SJCRH30 (cell line): ENCODE measurements around the gene ZNF557. TPM values are rescaled to one million over a fixed set of nuclear protein-coding genes. Genes with fewer than 3 reads are reported as not detected.
A peak's percentile ranks its signal among the peaks of the same experiment; 100 is the strongest.

ENCODE experiments used
- DNase-seq, 2 experiments: peaks; one replicate each; pipeline ENCODE4 v3.0.0-alpha.2; 2015 to 2020
- H3K27ac ChIP-seq: fragments of 250-450 bp; sonication (Bioruptor Pico); 2 replicates; pipeline ENCODE4 v1.5.1; 2020; ENCODE audit warnings: mild to moderate bottlenecking, moderate library complexity
- H3K27me3 ChIP-seq: fragments of 250-450 bp; sonication (Bioruptor Pico); 2 replicates; pipeline ENCODE4 v1.5.1; 2020; ENCODE audit warnings: mild to moderate bottlenecking, moderate library complexity
- H3K36me3 ChIP-seq: fragments of 250-450 bp; sonication (Bioruptor Pico); 2 replicates; pipeline ENCODE4 v1.5.1; 2020; ENCODE audit warnings: mild to moderate bottlenecking, moderate library complexity
- H3K4me1 ChIP-seq: fragments of 250-450 bp; sonication (Bioruptor Pico); 2 replicates; pipeline ENCODE4 v1.5.1; 2020; ENCODE audit warnings: mild to moderate bottlenecking, moderate library complexity
- H3K4me3 ChIP-seq: fragments of 250-450 bp; sonication (Bioruptor Pico); 2 replicates; pipeline ENCODE4 v1.5.1; 2020; ENCODE audit warnings: mild to moderate bottlenecking, moderate library complexity
- H3K9me3 ChIP-seq: fragments of 250-450 bp; sonication (Bioruptor Pico); replicated peaks from 2 replicates; pipeline ENCODE4 v1.5.1; 2020; ENCODE audit warnings: mild to moderate bottlenecking, moderate library complexity
- total RNA-seq: library from RNA; depleted of rRNA; stranded (reverse); fragments of >200 nt; shearing (Covaris generic); gene quantifications from 2 replicates; pipeline ENCODE4 v1.2.3, GENCODE V29; 2014

Gene ZNF557
- total RNA-seq, 1 experiment from 2014 or later: 13.4 TPM

DNA sequence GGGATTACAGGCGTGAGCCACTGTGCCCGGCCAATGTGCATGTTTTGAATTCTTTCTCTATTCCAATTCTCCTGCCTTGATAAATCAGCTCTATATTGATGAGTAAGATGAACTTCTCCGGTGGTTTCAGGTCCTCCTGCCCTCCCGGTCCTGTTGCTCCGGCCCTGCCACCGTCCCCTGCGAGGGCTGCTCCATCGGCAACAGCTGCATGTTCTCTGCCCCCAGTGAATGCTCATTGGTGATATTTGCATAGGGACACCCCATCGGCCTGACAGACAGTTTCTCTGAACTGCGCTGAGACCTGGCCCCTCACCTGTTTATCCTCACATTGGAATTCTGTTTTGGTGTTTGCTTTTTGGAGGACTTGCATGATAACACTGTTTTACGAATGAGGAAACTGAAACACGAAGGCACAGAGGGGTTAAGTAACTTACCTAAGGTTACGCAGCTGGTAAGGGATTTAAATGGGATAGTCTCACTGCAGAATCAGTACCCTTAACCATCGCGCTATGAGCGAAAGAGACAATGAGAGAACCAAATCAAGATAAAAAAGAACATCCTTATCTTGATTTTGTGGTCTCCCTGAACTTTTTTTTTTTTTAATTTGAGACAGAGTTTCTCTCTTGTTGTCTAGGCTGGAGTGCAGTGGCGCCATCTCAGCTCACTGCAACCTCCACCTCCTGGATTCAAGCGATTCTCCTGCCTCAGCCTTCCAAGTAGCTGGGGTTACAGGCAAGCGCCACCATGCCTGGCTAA, 32.2 kb downstream of the ZNF557 start:
- Histone ChIP-seq H3K27ac (no peak overlapping the region), H3K36me3 (no peaks in the 10 kb centered on the region), H3K4me1 (no peaks in the 10 kb centered on the region), H3K9me3 (0 out of 2 replicates have a peak, but pooled peaks cover 4% of the 10 kb centered on the region), H3K4me3 (no peak overlapping the region), H3K27me3 (no peaks in the 10 kb centered on the region)
- peak in 1 of 2 experiments; percentile 8 for DNase-seq

DNA sequence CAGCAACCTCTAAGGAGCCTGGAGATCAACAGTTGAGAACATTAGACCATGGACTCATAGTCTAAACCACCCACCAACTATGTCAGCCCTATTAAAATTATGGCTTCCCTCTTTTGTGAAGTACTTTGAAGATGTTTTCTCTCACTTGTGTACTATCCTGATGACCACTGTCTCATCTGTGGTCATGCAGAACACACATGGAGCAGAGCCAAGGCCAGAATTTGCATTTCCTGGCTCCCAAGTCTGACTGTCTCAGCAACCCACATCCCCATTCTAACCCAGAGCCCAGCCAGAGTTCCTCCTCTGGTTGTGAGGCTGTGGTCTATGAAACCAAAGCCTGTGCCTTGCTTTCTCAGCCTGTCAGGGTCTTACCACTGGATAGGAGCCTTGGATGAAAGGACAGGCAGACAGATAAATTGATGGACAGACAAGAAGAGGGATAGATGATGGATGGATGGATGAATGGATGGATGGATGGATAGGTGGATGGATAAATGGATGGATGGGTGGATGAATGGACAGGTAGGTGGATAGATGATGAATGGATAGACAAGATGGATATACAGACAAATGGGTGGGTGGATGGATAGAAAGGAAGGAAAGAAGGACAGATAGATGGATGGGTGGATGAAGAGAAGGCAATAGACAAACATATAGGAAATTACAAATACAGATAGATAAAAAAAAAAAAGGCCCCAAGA, 35.4 kb downstream of the ZNF557 start:
- no peaks in the 10 kb centered on the region for H3K36me3 ChIP-seq
- no peak overlapping the region for H3K4me3 ChIP-seq
- no peaks in the 10 kb centered on the region for H3K27me3 ChIP-seq
- DNase-seq: no peak
- no peaks in the 10 kb centered on the region for H3K4me1 ChIP-seq
- 0 out of 2 replicates have a peak, but pooled peaks cover 3% of the 10 kb centered on the region for H3K9me3 ChIP-seq
- H3K27ac ChIP-seq: no peak overlapping the region

DNA sequence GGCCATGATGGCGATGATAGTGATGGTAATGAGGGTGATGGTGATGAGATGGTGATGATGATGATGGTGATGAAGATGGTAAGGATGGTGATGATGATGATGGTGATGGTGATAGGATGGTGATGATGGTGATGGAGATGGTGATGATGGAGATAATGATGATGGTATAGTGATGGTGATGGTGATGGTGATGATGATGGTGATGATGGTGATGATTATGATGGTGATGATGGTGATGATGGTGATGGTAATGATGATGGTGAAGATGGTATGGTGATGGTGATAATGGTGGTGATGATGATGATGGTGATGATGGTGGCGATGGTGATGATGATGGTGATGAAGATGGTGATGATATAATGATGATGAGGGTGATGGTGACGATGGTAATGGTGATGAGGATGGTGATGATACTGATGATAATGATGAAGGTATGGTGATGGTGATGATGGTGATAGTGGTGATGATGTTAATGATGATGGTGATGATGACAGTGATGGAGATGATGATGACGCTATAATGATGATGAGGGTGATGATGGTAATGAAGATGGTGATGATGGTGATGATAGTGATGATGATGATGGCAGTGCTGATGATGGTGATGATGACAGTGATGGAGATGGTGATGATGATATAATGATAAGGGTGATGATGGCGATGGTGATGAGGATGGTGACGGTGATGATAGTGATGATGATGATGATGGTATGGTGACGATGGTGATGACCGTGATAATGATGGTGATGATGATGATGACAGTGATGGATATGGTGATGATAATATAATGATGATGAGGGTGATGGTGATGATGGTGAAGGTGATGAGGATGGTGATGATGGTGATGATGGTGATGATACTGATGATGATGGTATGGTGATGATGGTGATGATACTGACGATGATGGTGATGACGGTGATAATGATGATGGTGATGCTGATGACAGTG, 37.5 kb downstream of the ZNF557 start:
- DNase-seq: no peak
- Histone ChIP-seq H3K9me3 (0 out of 2 replicates have a peak, but pooled peaks cover 3% of the 10 kb centered on the region), H3K36me3 (no peaks in the 10 kb centered on the region), H3K27me3 (no peaks in the 10 kb centered on the region), H3K4me3 (no peak overlapping the region), H3K27ac (no peak overlapping the region), H3K4me1 (no peaks in the 10 kb centered on the region)

DNA sequence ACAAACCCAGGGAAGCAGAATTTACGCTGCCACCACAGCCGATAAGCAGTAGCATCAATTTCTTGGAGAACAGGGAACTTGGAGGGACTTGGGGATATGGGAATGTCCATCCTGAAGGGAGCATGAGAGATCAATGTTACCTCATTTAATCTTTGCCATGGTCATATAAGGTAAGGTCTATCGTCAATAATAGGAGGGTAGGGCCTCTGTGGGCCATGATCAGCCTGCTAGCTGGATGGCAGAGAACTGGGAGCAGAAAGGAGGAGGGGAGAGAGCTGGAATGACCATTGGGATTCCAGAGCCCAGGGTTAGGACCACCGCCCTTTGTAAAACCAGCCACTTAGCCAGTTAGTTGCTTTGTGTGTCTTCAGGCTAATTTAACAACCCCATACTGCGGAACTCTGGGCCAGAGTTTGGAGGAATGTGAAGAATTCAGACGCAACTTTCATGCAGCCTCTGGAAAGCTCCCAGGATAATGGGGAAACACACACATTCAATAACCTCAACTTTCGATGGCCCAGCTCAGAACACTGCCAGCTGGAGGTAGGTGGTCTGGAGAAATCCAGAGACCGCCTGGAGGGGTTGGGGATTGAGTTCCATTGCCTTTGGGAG, 40.3 kb downstream of the ZNF557 start:
- Histone ChIP-seq H3K4me1 (no peaks in the 10 kb centered on the region), H3K36me3 (no peaks in the 10 kb centered on the region), H3K9me3 (0 out of 2 replicates have a peak, but pooled peaks cover 3% of the 10 kb centered on the region), H3K4me3 (no peak overlapping the region), H3K27me3 (no peaks in the 10 kb centered on the region), H3K27ac (no peak overlapping the region)
- peak; percentile 24 to 49 for DNase-seq

DNA sequence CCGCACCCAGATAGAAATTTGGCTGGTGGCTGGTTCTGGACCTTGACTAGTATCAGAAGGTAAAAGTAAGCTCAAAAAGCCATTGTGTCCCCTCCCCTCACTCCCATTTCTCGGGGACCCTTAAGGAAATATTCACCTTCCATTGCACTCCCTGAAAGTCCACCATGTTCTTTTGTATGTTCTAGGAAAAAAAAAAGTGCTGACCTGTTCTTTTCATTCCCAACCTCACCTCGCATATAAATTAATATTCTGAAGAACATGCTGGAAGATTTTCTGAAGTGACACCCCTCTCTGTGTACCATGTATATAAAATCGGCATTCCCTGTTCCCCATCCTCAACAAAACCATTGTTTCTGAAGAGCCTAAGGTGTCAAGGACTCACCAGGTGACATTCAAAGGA, 43.2 kb downstream of the ZNF557 start:
- Histone ChIP-seq H3K27ac (no peak overlapping the region), H3K36me3 (no peaks in the 10 kb centered on the region), H3K9me3 (no peaks in the 10 kb centered on the region), H3K4me3 (no peak overlapping the region), H3K4me1 (no peaks in the 10 kb centered on the region), H3K27me3 (no peaks in the 10 kb centered on the region)
- no peak for DNase-seq

DNA sequence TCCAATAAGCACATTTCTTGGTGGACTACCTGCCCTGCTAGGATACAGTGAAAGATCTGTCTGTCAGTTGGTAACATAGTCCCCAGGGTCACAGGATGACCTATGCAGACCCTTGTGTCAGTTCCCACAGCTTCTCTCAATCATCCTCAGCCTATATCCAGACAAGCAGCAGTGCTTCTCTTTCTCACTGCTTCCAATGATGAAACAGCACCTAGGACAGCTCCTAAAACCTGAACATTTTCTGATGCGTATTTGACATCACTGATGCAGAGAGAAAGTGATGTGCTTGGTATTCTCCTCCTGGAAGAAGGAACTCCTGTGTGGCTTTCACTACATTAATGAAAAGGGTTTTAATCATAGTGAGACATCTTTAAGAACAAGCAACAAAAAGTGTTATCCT, 43.7 kb downstream of the ZNF557 start:
- Histone ChIP-seq H3K27ac (no peak overlapping the region), H3K36me3 (no peaks in the 10 kb centered on the region), H3K27me3 (no peaks in the 10 kb centered on the region), H3K4me1 (no peaks in the 10 kb centered on the region), H3K9me3 (no peaks in the 10 kb centered on the region), H3K4me3 (no peak overlapping the region)
- no peak for DNase-seq

DNA sequence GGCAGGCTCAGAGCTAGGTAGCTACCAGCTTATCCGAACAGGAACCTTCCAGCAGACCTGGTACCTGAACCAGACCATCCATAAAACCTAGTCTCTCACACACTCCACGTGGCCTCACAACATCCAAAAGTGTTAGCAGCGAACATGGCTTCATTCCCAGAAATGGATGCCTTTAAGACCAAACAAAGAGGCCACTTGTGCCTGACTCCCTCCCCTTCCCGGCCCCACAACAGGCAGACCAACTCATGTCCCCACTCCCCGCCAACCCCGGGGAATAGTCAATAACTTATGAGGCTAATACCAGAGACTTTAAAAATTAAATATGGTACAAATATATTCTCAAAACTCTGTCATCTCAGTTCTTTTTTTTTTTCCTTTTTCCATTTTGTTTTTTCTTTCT, 46.2 kb downstream of the ZNF557 start:
- no peaks in the 10 kb centered on the region for H3K4me1 ChIP-seq
- H3K27ac ChIP-seq: no peak overlapping the region
- DNase-seq: no peak
- no peaks in the 10 kb centered on the region for H3K9me3 ChIP-seq
- no peaks in the 10 kb centered on the region for H3K27me3 ChIP-seq
- H3K36me3 ChIP-seq: no peaks in the 10 kb centered on the region
- H3K4me3 ChIP-seq: no peak overlapping the region

DNA sequence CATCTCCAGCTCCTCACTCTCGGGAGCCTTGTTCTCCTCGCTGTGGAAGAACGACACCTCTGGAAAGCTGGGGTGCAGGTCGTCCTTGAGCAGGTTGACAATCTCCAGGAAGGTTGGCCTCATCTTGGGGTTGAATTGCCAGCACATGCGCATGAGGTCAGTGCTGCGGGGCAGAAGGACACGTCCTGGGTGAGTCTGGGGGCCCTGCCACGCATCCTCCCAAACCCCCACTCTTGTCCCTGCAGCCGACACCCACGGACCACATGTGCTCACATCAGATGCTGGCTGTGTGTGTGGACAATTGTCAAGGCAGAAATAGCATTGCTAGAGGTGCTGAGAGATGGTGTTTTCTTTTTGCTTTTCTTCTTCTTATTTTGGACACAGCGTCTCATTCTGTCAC, 47.7 kb downstream of the ZNF557 start:
- Histone ChIP-seq H3K36me3 (no peaks in the 10 kb centered on the region), H3K27me3 (no peaks in the 10 kb centered on the region), H3K4me3 (no peak overlapping the region), H3K27ac (no peak overlapping the region), H3K4me1 (no peaks in the 10 kb centered on the region), H3K9me3 (no peaks in the 10 kb centered on the region)
- no peak for DNase-seq

DNA sequence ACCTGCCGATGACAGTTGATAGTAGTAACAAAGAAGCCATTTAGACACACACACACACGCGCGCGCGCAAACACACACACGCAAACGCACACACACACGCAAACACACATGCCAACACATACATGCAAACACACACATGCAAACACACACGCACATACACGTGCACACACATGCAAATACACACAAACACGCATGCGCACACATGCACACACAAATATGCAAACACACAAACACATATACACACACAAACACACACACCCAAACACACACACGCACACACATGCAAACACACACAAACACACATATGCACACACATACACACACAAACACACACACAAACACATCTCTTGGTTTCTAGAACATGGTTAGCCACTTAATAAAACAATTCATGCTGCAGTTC, 50.1 kb downstream of the ZNF557 start:
- no peaks in the 10 kb centered on the region for H3K36me3 ChIP-seq

DNA sequence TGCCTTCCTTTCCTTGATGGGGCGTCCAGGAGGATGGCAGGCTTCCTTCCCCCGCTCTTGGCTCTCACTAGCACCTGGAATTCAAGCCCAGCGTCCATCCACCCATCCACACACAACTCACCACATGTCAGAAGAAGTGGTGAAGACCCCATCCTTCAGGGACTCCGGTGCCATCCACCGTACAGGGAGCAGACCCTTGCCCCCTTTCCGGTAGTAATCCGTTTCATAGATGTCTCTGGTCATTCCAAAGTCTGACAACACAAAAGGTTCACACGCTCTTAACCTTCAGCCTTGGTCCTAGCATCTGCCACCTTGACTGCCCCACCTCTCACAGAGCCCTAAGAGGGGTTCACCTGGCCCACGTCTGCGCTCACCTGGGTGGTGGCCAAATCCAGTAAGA, 51.0 kb downstream of the ZNF557 start:
- H3K36me3 ChIP-seq: peaks cover 4% of the 10 kb centered on the region; the same call in 1 of the 2 replicates
- no peaks in the 10 kb centered on the region for H3K27me3 ChIP-seq
- no peak overlapping the region for H3K4me3 ChIP-seq
- H3K9me3 ChIP-seq: no peaks in the 10 kb centered on the region
- DNase-seq: no peak
- H3K4me1 ChIP-seq: no peaks in the 10 kb centered on the region
- no peak overlapping the region for H3K27ac ChIP-seq

More for the DNA sequence above, 50.1 kb downstream of the ZNF557 start:
- no peaks in the 10 kb centered on the region for H3K4me1 ChIP-seq
- no peaks in the 10 kb centered on the region for H3K27me3 ChIP-seq
- no peak for DNase-seq
- H3K4me3 ChIP-seq: no peak overlapping the region
- no peak overlapping the region for H3K27ac ChIP-seq
- no peaks in the 10 kb centered on the region for H3K9me3 ChIP-seq

DNA sequence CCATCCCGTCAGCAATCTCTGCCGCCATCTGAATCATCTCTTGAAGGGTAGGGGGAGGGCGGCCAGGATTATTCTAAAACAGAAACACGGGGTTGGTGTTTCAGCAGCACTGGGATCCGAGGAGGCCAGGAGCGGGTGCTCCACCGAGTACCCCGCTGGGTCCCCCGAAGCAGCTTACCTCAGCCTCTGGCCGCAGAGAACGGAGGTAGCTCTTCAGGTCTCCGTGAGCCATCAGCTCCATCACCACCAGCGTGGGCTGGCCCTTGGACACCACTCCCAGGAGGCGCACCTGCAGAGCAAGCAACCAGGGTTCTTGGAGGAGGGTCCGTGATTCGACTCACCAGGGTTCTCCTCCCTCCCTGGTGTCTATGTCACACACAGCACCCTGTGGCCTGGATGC, 53.2 kb downstream of the ZNF557 start:
- Histone ChIP-seq H3K4me1 (no peaks in the 10 kb centered on the region), H3K27me3 (no peaks in the 10 kb centered on the region), H3K4me3 (no peak overlapping the region), H3K9me3 (no peaks in the 10 kb centered on the region), H3K36me3 (peaks cover 11% of the 10 kb centered on the region; the same call in 1 of the 2 replicates), H3K27ac (no peak overlapping the region)
- DNase-seq: no peak

DNA sequence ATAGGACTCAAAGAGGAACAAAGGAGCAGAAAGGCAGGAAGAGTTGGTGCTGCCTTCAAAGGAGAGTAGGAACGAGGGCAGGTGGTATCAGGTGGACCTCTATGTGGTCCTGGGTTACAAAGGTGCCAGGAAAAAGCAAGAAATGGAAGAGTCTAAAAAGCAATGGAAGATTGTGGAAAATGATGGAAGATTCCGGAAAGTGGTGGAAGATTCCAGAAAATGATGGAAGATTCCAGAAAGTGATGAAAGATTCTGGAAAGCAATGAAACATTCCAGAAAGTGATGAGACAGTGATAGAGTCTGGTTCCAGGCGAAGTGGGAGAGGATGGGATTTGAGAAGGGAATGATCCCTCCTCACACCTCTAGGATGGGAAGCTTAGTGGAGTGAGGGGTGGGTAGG, 55.3 kb downstream of the ZNF557 start:
- no peaks in the 10 kb centered on the region for H3K27me3 ChIP-seq
- H3K4me3 ChIP-seq: no peak overlapping the region
- DNase-seq: no peak
- H3K9me3 ChIP-seq: no peaks in the 10 kb centered on the region; the same call in 1 of the 2 replicates
- peaks cover 11% of the 10 kb centered on the region; the same call in 1 of the 2 replicates for H3K36me3 ChIP-seq
- no peak overlapping the region for H3K27ac ChIP-seq
- no peaks in the 10 kb centered on the region for H3K4me1 ChIP-seq

DNA sequence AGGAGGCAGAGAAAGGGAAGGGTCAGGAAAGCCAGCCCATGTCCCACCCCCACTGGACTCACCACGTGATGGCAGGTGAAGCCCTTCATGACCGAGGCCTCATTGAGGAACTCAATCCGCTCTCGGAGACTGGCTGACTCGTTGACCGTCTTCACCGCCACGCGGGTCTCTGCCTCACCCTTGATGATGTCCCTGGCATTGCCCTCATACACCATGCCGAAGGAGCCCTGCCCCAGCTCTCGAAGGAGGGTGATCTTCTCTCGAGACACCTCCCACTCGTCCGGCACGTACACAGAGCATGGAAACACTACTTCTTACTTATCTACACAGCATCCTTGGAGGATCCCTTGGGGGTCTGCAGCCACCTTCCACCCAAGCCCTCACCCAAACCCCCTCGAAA, 55.7 kb downstream of the ZNF557 start:
- no peak for DNase-seq
- Histone ChIP-seq H3K4me1 (no peaks in the 10 kb centered on the region), H3K9me3 (no peaks in the 10 kb centered on the region; the same call in 1 of the 2 replicates), H3K27me3 (no peaks in the 10 kb centered on the region), H3K27ac (no peak overlapping the region), H3K36me3 (peaks cover 14% of the 10 kb centered on the region; the same call in 1 of the 2 replicates), H3K4me3 (no peak overlapping the region)

DNA sequence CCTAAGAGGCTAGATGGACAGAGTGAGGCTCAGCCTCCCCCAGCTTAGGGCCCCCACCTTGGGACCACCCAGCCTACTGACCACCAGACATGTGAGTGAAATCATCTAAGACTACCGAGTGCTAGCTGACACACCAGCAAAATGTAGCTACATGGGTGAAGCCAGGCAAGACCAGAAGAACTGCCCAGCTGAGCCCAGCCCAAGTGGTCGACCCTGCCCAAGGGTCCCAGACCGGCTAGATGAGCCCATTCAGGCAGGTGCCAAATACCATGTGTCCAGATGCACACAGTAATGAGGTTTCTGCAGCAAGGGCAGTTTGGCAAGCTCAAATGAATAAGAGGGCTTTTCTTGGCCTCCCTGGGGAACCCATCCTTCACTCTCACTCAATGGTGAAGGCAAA, 56.6 kb downstream of the ZNF557 start:
- H3K27ac ChIP-seq: no peak overlapping the region
- H3K36me3 ChIP-seq: peaks cover 14% of the 10 kb centered on the region; the same call in 1 of the 2 replicates
- H3K4me3 ChIP-seq: no peak overlapping the region
- H3K9me3 ChIP-seq: no peaks in the 10 kb centered on the region; the same call in 1 of the 2 replicates
- DNase-seq: no peak
- no peaks in the 10 kb centered on the region for H3K27me3 ChIP-seq
- no peaks in the 10 kb centered on the region for H3K4me1 ChIP-seq
